PC-3 (cell line): ENCODE measurements around the gene FANCD2. TPM values are rescaled to one million over a fixed set of nuclear protein-coding genes. Genes with fewer than 3 reads are reported as not detected.

Source experiments
- total RNA-seq: library from RNA; depleted of rRNA; stranded (reverse); fragments of >200 nt; gene quantifications from 2 replicates; pipeline ENCODE4 v1.2.3, GENCODE V29; 2014; rRNA removed

Gene FANCD2
- total RNA-seq, 1 experiment from 2014 or later: 67.9 TPM

Other genes with a start within 250 kb of the FANCD2 start
- 85.4 and 85.9 TPM in 2 replicates for gene TADA3, start 234.0 kb upstream of the FANCD2 start, total RNA-seq
- 131 and 223 TPM in 2 replicates for gene ARPC4, start 233.4 kb upstream of the FANCD2 start, total RNA-seq
- gene TTLL3, start 216.2 kb upstream of the FANCD2 start, total RNA-seq: 8.4 and 11.6 TPM in 2 replicates
- gene RPUSD3, start 182.4 kb upstream of the FANCD2 start, total RNA-seq: 54.1 and 76.1 TPM in 2 replicates
- gene CIDEC, start 146.2 kb upstream of the FANCD2 start, total RNA-seq: not detected in 2 replicates
- 32.5 and 34.1 TPM in 2 replicates for gene JAGN1, start 135.8 kb upstream of the FANCD2 start, total RNA-seq
- gene IL17RE, start 123.6 kb upstream of the FANCD2 start, total RNA-seq: 4.0 and 4.7 TPM in 2 replicates
- 116 and 138 TPM in 2 replicates for gene IL17RC, start 109.3 kb upstream of the FANCD2 start, total RNA-seq
- 22.0 and 28.3 TPM in 2 replicates for gene CRELD1, start 92.6 kb upstream of the FANCD2 start, total RNA-seq
- gene PRRT3, start 74.0 kb upstream of the FANCD2 start, total RNA-seq: 4.4 and 5.0 TPM in 2 replicates
- 55.8 and 77.1 TPM in 2 replicates for gene EMC3, start 39.6 kb upstream of the FANCD2 start, total RNA-seq
- not detected in 2 replicates for gene FANCD2OS, start 81.8 kb downstream of the FANCD2 start, total RNA-seq
- 110 and 140 TPM in 2 replicates for gene BRK1, start 89.2 kb downstream of the FANCD2 start, total RNA-seq
- 45.0 and 51.5 TPM in 2 replicates for gene VHL, start 115.3 kb downstream of the FANCD2 start, total RNA-seq
- 4.7 and 5.5 TPM in 2 replicates for gene IRAK2, start 138.5 kb downstream of the FANCD2 start, total RNA-seq
- 14.1 and 25.6 TPM in 2 replicates for gene TATDN2, start 222.0 kb downstream of the FANCD2 start, total RNA-seq